ENCODE results near the gene TNFAIP8L2. TPM values are rescaled to one million over a fixed set of nuclear protein-coding genes. Genes with fewer than 3 reads are reported as not detected.

The TNFAIP8L2 gene
- total and polyA plus RNA-seq, 2 of the 4 experiments (the other 2 are of a cell fraction) = not detected

- Histone ChIP-seq H3K14ac (replicated peaks; ENCODE audit: low read depth, low read length) (no peak overlapping the region), H2AK9ac (replicated peaks; ENCODE audit: low read depth, low read length, poor library complexity) (no peak overlapping the region), H3K9me1 (ENCODE audit: insufficient read depth, low read length) (no peaks in the 10 kb centered on the region), H3K4me1 (ENCODE audit: control insufficient read depth, insufficient read depth, low read length) (no peaks in the 10 kb centered on the region), H3K36me3 (ENCODE audit: control insufficient read depth, insufficient read depth, low read length) (peaks cover 7% of the 10 kb centered on the region; the same call in 1 of the 2 replicates), H4K91ac (ENCODE audit: insufficient read depth, low read depth, low read length) (no peak overlapping the region), H3K4ac (ENCODE audit: low read depth, low read length) (no peak overlapping the region), H4K20me1 (ENCODE audit: insufficient read depth, low read length) (no peaks in the 10 kb centered on the region), H2BK15ac (ENCODE audit: low read depth, low read length) (no peak overlapping the region), H2BK5ac (ENCODE audit: low read depth, low read length, poor library complexity, severe bottlenecking) (no peak overlapping the region), H3K9me3 (ENCODE audit: control insufficient read depth, insufficient read depth, low read length) (no peaks in the 10 kb centered on the region), H2BK120ac (ENCODE audit: low read depth, low read length) (no peak overlapping the region), H3K4me3 (ENCODE audit: insufficient read depth, low read depth, low read length) (no peak overlapping the region), H3K4me2 (ENCODE audit: low read depth, low read length) (no peak overlapping the region), H2AK5ac (ENCODE audit: low read depth, low read length) (no peak overlapping the region), H3K23ac (ENCODE audit: low read depth, low read length) (no peak overlapping the region), H4K5ac (ENCODE audit: low read depth, low read length) (no peak overlapping the region), H2AFZ (replicated peaks; ENCODE audit: low read length, poor library complexity) (no peak overlapping the region), H3K27ac (ENCODE audit: insufficient read depth, low read length) (no peak overlapping the region), H4K8ac (ENCODE audit: low read depth in 2 of 2, low read length in 2 of 2) (no peak overlapping the region), H3K18ac (ENCODE audit: low read depth, low read length) (no peak overlapping the region), H3K79me1 (ENCODE audit: low read depth in 1 of 2, low read length in 2 of 2) (no peaks in the 10 kb centered on the region), H3K56ac (ENCODE audit: extremely low read depth, insufficient read depth, low read length) (no peak overlapping the region), H2BK20ac (ENCODE audit: low read depth, low read length) (no peak overlapping the region), H3K27me3 (ENCODE audit: control insufficient read depth, insufficient read depth, low read length) (peaks cover 9% of the 10 kb centered on the region), H3K9ac (ENCODE audit: low read depth, low read length) (no peak overlapping the region)
- ATAC-seq (ENCODE audit: low read depth) = no peak
- ChIA-PET POLR2A (ENCODE audit: unreplicated experiment) (no interaction called here), CTCF (no interaction called here)
- dilution Hi-C loops (cut with HindIII; ENCODE audit: low sequenced_read_pairs, unreplicated experiment) = no loop called here
- no peak for DNase-seq
- 70% methylated on average over 51 of the region's 74 CpGs; no CpG with 5 or more reads in 1 of the 2 experiments for WGBS, 2 experiments (ENCODE audit: extremely low coverage in 2 of 2, insufficient read length in 1 of 2)
- TF ChIP-seq SMC3 (IDR thresholded peaks at IDR 0.05; ENCODE audit: low read depth, low read length) (no peak), RAD21 (IDR thresholded peaks at IDR 0.05; ENCODE audit: low read length) (no peak), MAFK (IDR thresholded peaks at IDR 0.05; ENCODE audit: low read depth, low read length) (no peak), BHLHE40 (IDR thresholded peaks at IDR 0.05; ENCODE audit: low read depth, low read length) (no peak), CHD1 (IDR thresholded peaks at IDR 0.05; ENCODE audit: low read depth, low read length) (no peak), ELK1 (IDR thresholded peaks at IDR 0.05; ENCODE audit: borderline replicate concordance, low read depth, low read length) (no peak)
- in situ Hi-C loops (cut with MboI; ENCODE audit: low sequenced_read_pairs) = no loop called here
- BruUV-seq (replicated peaks) = no TSS peak
- intact Hi-C loops (cut with micrococcal nuclease) = no loop called here
Measured at GRCh38 chr1:151132335-151133017, 24.0 kb upstream of the TNFAIP8L2 start.

Data from IMR-90 (cell line).